ENCODE data around the gene CD3E. TPM values are rescaled to one million over a fixed set of nuclear protein-coding genes. Genes with fewer than 3 reads are reported as not detected.
A peak's percentile ranks its signal among the peaks of the same experiment; 100 is the strongest.

Gene CD3E
- total and polyA plus RNA-seq, 2 donors (not counting 1 experiment from before 2014, with no cell fraction given) = 1.0 to 1.7 TPM

DNA sequence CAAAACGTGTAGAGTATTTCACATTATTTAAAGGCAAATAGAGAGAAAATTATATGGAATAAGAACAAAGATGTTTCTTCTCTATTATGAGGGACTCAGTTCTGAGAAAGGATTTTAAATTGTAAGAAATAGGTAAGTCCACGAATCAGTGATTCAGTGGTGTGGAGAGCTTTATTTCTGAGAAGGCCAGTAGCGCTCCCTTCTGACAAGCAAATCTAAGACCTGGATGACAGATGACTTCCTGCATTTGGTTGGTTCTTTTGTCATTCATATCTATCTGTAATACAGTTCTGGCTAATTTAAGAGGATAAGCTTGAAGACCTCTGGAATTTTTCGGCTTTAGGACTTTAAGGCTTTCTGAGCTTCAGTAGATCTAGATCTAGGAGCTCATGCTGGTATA, 7.0 kb downstream of the CD3E start:
- Mint-ChIP-seq H3K4me3 (no peak overlapping the region), H3K27me3 (no peaks in the 10 kb centered on the region), H3K4me1 (peaks cover 32% of the 10 kb centered on the region), H3K9me3 (ENCODE audit: insufficient read depth) (peaks cover 3% of the 10 kb centered on the region), H3K27ac (no peak overlapping the region)
- Histone ChIP-seq H3K9me3 (ENCODE audit: control extremely low read depth in 1 of 3, control insufficient read depth in 2 of 3, insufficient read depth in 1 of 3, low read length in 2 of 3) (no peaks in the 10 kb centered on the region), H3K4me1 (ENCODE audit: control insufficient read depth in 2 of 2, insufficient read depth in 2 of 2, low read length in 2 of 2) (peaks cover 23 to 35% of the 10 kb centered on the region in 2 donors), H3K9ac (ENCODE audit: low read length) (no peak overlapping the region), H3K4me3 (ENCODE audit: control extremely low read depth in 1 of 5, extremely low read depth in 1 of 5, insufficient read depth in 1 of 5, low read depth in 2 of 5, low read length in 4 of 5) (no peak overlapping the region), H3K79me2 (ENCODE audit: control insufficient read depth, insufficient read depth, low read length) (no peaks in the 10 kb centered on the region), H3K4me2 (replicated peaks; ENCODE audit: low read depth, low read length, poor library complexity, severe bottlenecking) (no peak overlapping the region), H3K27ac (ENCODE audit: low read length in 2 of 2) (no peak overlapping the region), H2AFZ (ENCODE audit: insufficient read depth, low read depth, low read length, poor library complexity, severe bottlenecking) (no peak overlapping the region), H3K36me3 (replicated peaks in 1 of 2; ENCODE audit: control extremely low read depth in 1 of 2, control insufficient read depth in 1 of 2, extremely low read depth in 1 of 2, insufficient read depth in 2 of 2, low read length in 1 of 2) (no peaks in the 10 kb centered on the region), H3K27me3 (replicated peaks in 1 of 4; ENCODE audit: control extremely low read depth in 1 of 4, control insufficient read depth in 3 of 4, insufficient read depth in 4 of 4, low read length in 3 of 4) (no peaks in the 10 kb centered on the region), H4K20me1 (ENCODE audit: control insufficient read depth, insufficient read depth, low read length, poor library complexity, severe bottlenecking) (no peaks in the 10 kb centered on the region)
- intact Hi-C loops (cut with micrococcal nuclease) = no loop called here
- WGBS (ENCODE audit: insufficient coverage) = 89% methylated on average over 2 of the region's 4 CpGs
- CTCF ChIA-PET = no interaction called here
- TF ChIP-seq EZH2 (IDR thresholded peaks at IDR 0.05; ENCODE audit: borderline replicate concordance, insufficient read depth, low read depth, low read length, poor library complexity, severe bottlenecking) = no peak
- TF ChIP-seq, protein P1, sequence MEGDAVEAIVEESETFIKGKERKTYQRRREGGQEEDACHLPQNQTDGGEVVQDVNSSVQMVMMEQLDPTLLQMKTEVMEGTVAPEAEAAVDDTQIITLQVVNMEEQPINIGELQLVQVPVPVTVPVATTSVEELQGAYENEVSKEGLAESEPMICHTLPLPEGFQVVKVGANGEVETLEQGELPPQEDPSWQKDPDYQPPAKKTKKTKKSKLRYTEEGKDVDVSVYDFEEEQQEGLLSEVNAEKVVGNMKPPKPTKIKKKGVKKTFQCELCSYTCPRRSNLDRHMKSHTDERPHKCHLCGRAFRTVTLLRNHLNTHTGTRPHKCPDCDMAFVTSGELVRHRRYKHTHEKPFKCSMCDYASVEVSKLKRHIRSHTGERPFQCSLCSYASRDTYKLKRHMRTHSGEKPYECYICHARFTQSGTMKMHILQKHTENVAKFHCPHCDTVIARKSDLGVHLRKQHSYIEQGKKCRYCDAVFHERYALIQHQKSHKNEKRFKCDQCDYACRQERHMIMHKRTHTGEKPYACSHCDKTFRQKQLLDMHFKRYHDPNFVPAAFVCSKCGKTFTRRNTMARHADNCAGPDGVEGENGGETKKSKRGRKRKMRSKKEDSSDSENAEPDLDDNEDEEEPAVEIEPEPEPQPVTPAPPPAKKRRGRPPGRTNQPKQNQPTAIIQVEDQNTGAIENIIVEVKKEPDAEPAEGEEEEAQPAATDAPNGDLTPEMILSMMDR (IDR thresholded peaks at IDR 0.05) = no peak
- no peak for DNase-seq
- no peak for ATAC-seq (ENCODE audit: low read depth)
- POLR2A ChIA-PET = interaction anchor here (1.2 kb wide), 1 partner anchor 11 kb away, joined by 3 read pairs; no protein-coding TSS in a partner anchor

DNA sequence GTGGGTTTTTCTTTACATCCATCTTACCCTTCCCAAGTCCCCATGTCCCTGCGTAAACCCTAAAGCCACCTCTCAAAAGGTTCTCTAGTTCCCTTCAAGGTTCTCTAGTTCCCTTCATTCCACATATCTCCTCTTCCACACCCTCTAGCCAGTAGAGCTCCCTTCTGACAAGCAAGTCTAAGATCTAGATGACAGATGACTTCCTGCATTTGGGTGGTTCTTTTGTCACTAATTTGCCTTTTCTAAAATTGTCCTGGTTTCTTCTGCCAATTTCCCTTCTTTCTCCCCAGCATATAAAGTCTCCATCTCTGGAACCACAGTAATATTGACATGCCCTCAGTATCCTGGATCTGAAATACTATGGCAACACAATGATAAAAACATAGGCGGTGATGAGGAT, 7.8 kb downstream of the CD3E start:
- H3K27me3 ChIP-seq (replicated peaks in 1 of 4; ENCODE audit: control extremely low read depth in 1 of 4, control insufficient read depth in 3 of 4, insufficient read depth in 4 of 4, low read length in 3 of 4) = no peaks in the 10 kb centered on the region
- no peaks in the 10 kb centered on the region for H4K20me1 ChIP-seq (ENCODE audit: control insufficient read depth, insufficient read depth, low read length, poor library complexity, severe bottlenecking)
- H3K4me1 ChIP-seq (ENCODE audit: control insufficient read depth in 2 of 2, insufficient read depth in 2 of 2, low read length in 2 of 2) = peaks cover 31 to 44% of the 10 kb centered on the region in 2 donors
- Mint-ChIP-seq H3K4me1 (peaks cover 40% of the 10 kb centered on the region), H3K27ac (no peak overlapping the region), H3K9me3 (ENCODE audit: insufficient read depth) (peaks cover 3% of the 10 kb centered on the region), H3K4me3 (no peak overlapping the region), H3K27me3 (no peaks in the 10 kb centered on the region)
- no peak for ATAC-seq (ENCODE audit: low read depth)
- H3K4me3 ChIP-seq (ENCODE audit: control extremely low read depth in 1 of 5, extremely low read depth in 1 of 5, insufficient read depth in 1 of 5, low read depth in 2 of 5, low read length in 4 of 5) = no peak overlapping the region
- H3K79me2 ChIP-seq (ENCODE audit: control insufficient read depth, insufficient read depth, low read length) = no peaks in the 10 kb centered on the region
- H3K9me3 ChIP-seq (ENCODE audit: control extremely low read depth in 1 of 3, control insufficient read depth in 2 of 3, insufficient read depth in 1 of 3, low read length in 2 of 3) = no peaks in the 10 kb centered on the region
- DNase-seq = no peak
- 100% methylated on average over 1 of the region's 2 CpGs for WGBS (ENCODE audit: insufficient coverage)
- H3K27ac ChIP-seq (ENCODE audit: low read length in 2 of 2) = no peak overlapping the region
- ChIA-PET CTCF (no interaction called here), POLR2A (interaction anchor here (1.2 kb wide), 1 partner anchor 12 kb away, joined by 3 read pairs; no protein-coding TSS in a partner anchor)
- intact Hi-C loops (cut with micrococcal nuclease) = no loop called here
- TF ChIP-seq EZH2 (IDR thresholded peaks at IDR 0.05; ENCODE audit: borderline replicate concordance, insufficient read depth, low read depth, low read length, poor library complexity, severe bottlenecking) = no peak
- TF ChIP-seq, protein P1 (IDR thresholded peaks at IDR 0.05) = no peak
- H3K36me3 ChIP-seq (replicated peaks in 1 of 2; ENCODE audit: control extremely low read depth in 1 of 2, control insufficient read depth in 1 of 2, extremely low read depth in 1 of 2, insufficient read depth in 2 of 2, low read length in 1 of 2) = no peaks in the 10 kb centered on the region
- peak overlapping the region; percentile 6 for H3K9ac ChIP-seq (ENCODE audit: low read length)
- H2AFZ ChIP-seq (ENCODE audit: insufficient read depth, low read depth, low read length, poor library complexity, severe bottlenecking) = no peak overlapping the region
- H3K4me2 ChIP-seq (replicated peaks; ENCODE audit: low read depth, low read length, poor library complexity, severe bottlenecking) = peak overlapping the region; percentile 11
